SK-N-SH (cell line): ENCODE results near the gene ADAMTSL5. TPM values are rescaled to one million over a fixed set of nuclear protein-coding genes. Genes with fewer than 3 reads are reported as not detected.

ENCODE experiments used
- CTCF ChIA-PET: fragments of 300-600, 350-600 bp; formaldehyde crosslinking; extraction: SDS; loops from one replicate; lab custom pipeline; 2021; lab: Yijun Ruan, JAX
- POLR2A ChIA-PET: fragments of 350-600 bp; sonication (Branson Sonifier 250); formaldehyde crosslinking; extraction: SDS; loops from one replicate; lab custom pipeline; 2020; ENCODE audit warnings: antibody characterized with exemption, inconsistent platforms; lab: Yijun Ruan, JAX
- DNase-seq: peaks from one replicate; pipeline ENCODE4 v3.0.0; 2012
- H2AFZ ChIP-seq: fragments of 200-600 bp; sonication (generic); 2 replicates; pipeline ENCODE4 v1.8.1; 2016; ENCODE audit warnings: antibody characterized with exemption, mild to moderate bottlenecking, low read depth
- H3F3A ChIP-seq: fragments of 200-600 bp; sonication (generic); replicated peaks from 2 replicates; pipeline ENCODE3; 2016; ENCODE audit warnings: antibody characterized with exemption, mild to moderate bottlenecking; ENCODE audit not compliant: insufficient read depth
- H3K27ac ChIP-seq, 2 experiments: fragments of 200-500 bp in 1 of 2; fragments of 200-600 bp in 1 of 2; sonication (Bioruptor generic) in 1 of 2; sonication (generic), shearing (Covaris generic) in 1 of 2; 2 replicates each; pipeline versions ENCODE4 v1.5.1 to v1.6.1; 2014 to 2016; ENCODE audit warnings: low read depth in 2 of 2, inconsistent platforms in 1 of 2, low read length in 1 of 2, mild to moderate bottlenecking in 1 of 2, mixed read lengths in 1 of 2
- H3K27me3 ChIP-seq: fragments of 200-600 bp; sonication (generic), shearing (Covaris generic); 2 replicates; pipeline ENCODE4 v1.6.1; 2016; ENCODE audit warnings: mixed run types; ENCODE audit not compliant: insufficient read depth
- H3K36me3 ChIP-seq, 2 experiments: fragments of 200-500 bp in 1 of 2; fragments of 200-600 bp in 1 of 2; sonication (Bioruptor generic) in 1 of 2; sonication (generic) in 1 of 2; replicated peaks in 1 of 2; 2 replicates each; pipeline versions ENCODE3 to v1.5.1; 2014 to 2016; ENCODE audit warnings: low read length in 1 of 2, mild to moderate bottlenecking in 1 of 2; ENCODE audit not compliant: insufficient read depth in 2 of 2, control insufficient read depth in 1 of 2
- H3K4me1 ChIP-seq, 2 experiments: fragments of 200-500 bp in 1 of 2; fragments of 200-600 bp in 1 of 2; sonication (Bioruptor generic) in 1 of 2; sonication (generic), shearing (Covaris generic) in 1 of 2; 2 replicates each; pipeline versions ENCODE4 v1.5.1 to v1.6.1; 2014 to 2016; ENCODE audit warnings: low read depth in 1 of 2, low read length in 1 of 2, mixed run types in 1 of 2; ENCODE audit not compliant: insufficient read depth in 2 of 2, control insufficient read depth in 1 of 2
- H3K4me2 ChIP-seq: fragments of 200-600 bp; sonication (generic), shearing (Covaris generic); 2 replicates; pipeline ENCODE4 v1.6.1; 2017; ENCODE audit warnings: mixed run types
- H3K4me3 ChIP-seq, 2 experiments: fragments of 200-500 bp in 1 of 2; fragments of 200-600 bp in 1 of 2; sonication (Bioruptor generic) in 1 of 2; sonication (generic), shearing (Covaris generic) in 1 of 2; 2 replicates each; pipeline versions ENCODE4 v1.5.1 to v1.8.1; 2014 to 2016; ENCODE audit warnings: low read depth in 2 of 2, inconsistent platforms in 1 of 2, low read length in 1 of 2, mild to moderate bottlenecking in 1 of 2, mixed read lengths in 1 of 2, moderate library complexity in 1 of 2
- H3K79me2 ChIP-seq: fragments of 200-600 bp; sonication (generic); 2 replicates; pipeline ENCODE4 v1.8.1; 2017; ENCODE audit warnings: mild to moderate bottlenecking; ENCODE audit not compliant: insufficient read depth
- H3K9ac ChIP-seq: fragments of 200-600 bp; sonication (generic); 2 replicates; pipeline ENCODE4 v1.6.1; 2017; ENCODE audit warnings: mixed run types
- H3K9me2 ChIP-seq: fragments of 200-600 bp; sonication (generic); 2 replicates; pipeline ENCODE4 v1.6.1; 2017; ENCODE audit warnings: mixed run types
- H3K9me3 ChIP-seq: fragments of 200-600 bp; sonication (generic); 2 replicates; pipeline ENCODE4 v1.6.1; 2017; ENCODE audit warnings: mixed run types, mild to moderate bottlenecking, moderate library complexity
- H4K20me1 ChIP-seq: fragments of 200-600 bp; sonication (generic); 2 replicates; pipeline ENCODE4 v1.6.1; 2017; ENCODE audit warnings: mild to moderate bottlenecking, mixed run types; ENCODE audit not compliant: insufficient read depth
- CTCF ChIP-seq: fragments of 200-600 bp; sonication (generic); IDR thresholded peaks from 2 replicates; pipeline ENCODE4 v1.6.1; 2017; ENCODE audit warnings: antibody characterized with exemption, mild to moderate bottlenecking, moderate library complexity
- ELF1 ChIP-seq: IDR thresholded peaks from 2 replicates; pipeline ENCODE4 v1.4.0; 2012
- EP300 ChIP-seq, 2 experiments: IDR thresholded peaks; 2 replicates each; pipeline versions ENCODE4 v1.4.0 to v1.6.1; 2012; ENCODE audit warnings: borderline replicate concordance in 1 of 2, low read depth in 1 of 2, low read length in 1 of 2
- EZH2phosphoT487 ChIP-seq: fragments of 200-600 bp; sonication (generic); IDR thresholded peaks from 2 replicates; pipeline ENCODE4 v1.6.1; 2017; ENCODE audit warnings: low read depth, mixed run types, mild to moderate bottlenecking, antibody characterized with exemption, moderate library complexity, borderline replicate concordance
- FOSL2 ChIP-seq: IDR thresholded peaks from 2 replicates; pipeline ENCODE4 v1.4.0; 2012; ENCODE audit warnings: low read depth, mild to moderate bottlenecking, moderate library complexity, borderline replicate concordance
- FOXJ3 ChIP-seq: sonication (generic); formaldehyde crosslinking; IDR thresholded peaks from 2 replicates; pipeline ENCODE4 v1.5.1; 2020; ENCODE audit warnings: mild to moderate bottlenecking, missing genetic modification reagents
- FOXM1 ChIP-seq: IDR thresholded peaks from 2 replicates; pipeline ENCODE4 v1.4.0; 2012; ENCODE audit warnings: low read depth, mild to moderate bottlenecking
- GABPA ChIP-seq: IDR thresholded peaks from 2 replicates; pipeline ENCODE4 v1.4.0; 2012; ENCODE audit warnings: low read depth, mild to moderate bottlenecking
- JUND ChIP-seq: IDR thresholded peaks from 2 replicates; pipeline ENCODE4 v1.4.0; 2012
- MAX ChIP-seq: IDR thresholded peaks from 2 replicates; pipeline ENCODE4 v1.4.0; 2012; ENCODE audit warnings: low read depth
- NFIC ChIP-seq: IDR thresholded peaks from 2 replicates; pipeline ENCODE4 v1.4.0; 2012; ENCODE audit warnings: borderline replicate concordance
- NRF1 ChIP-seq: IDR thresholded peaks from 2 replicates; pipeline ENCODE4 v1.6.1; 2012; ENCODE audit warnings: low read depth, mild to moderate bottlenecking, low read length
- PBX3 ChIP-seq: IDR thresholded peaks from 2 replicates; pipeline ENCODE4; 2012
- POLR2AphosphoS5 ChIP-seq: IDR thresholded peaks from 2 replicates; pipeline ENCODE4 v1.6.1; 2012; ENCODE audit warnings: low read depth, low read length
- RAD21 ChIP-seq: IDR thresholded peaks from 2 replicates; pipeline ENCODE4 v1.6.1; 2012; ENCODE audit warnings: mild to moderate bottlenecking, low read length
- SMC3 ChIP-seq: IDR thresholded peaks from 2 replicates; pipeline ENCODE4 v1.6.1; 2012; ENCODE audit warnings: low read depth, low read length, improper control_type of control experiment
- USF2 ChIP-seq: fragments of 150-350 bp; IDR thresholded peaks from 2 replicates; pipeline ENCODE4 v1.6.1; 2017; ENCODE audit warnings: antibody characterized with exemption, low read length, low read depth, borderline replicate concordance
- ZBTB33 ChIP-seq: IDR thresholded peaks from 2 replicates; pipeline ENCODE4 v1.4.0; 2012; ENCODE audit warnings: low read depth, borderline replicate concordance
- WGBS: methylation state at CpG from one replicate; pipeline ENCODE4 v1.1.6; 2017; ENCODE audit warnings: low lambda C conversion rate; 5-methylcytosine and 5-hydroxymethylcytosine counted together
- polyA plus RNA-seq, 3 experiments: library from polyadenylated mRNA; depleted of rRNA; stranded (reverse); fragments of >200 nt; gene quantifications; 2 replicates each; pipeline ENCODE4 v1.2.3, GENCODE V29; 2012

ADAMTSL5 gene
- 5.7 and 6.3 TPM in 2 replicates for polyA plus RNA-seq (2012; rRNA removed)
- 2.8 and 3.8 TPM in 2 replicates for polyA plus RNA-seq (2012; cell fraction: cytosol; rRNA removed)
- polyA plus RNA-seq (2012; cell fraction: nucleus; rRNA removed) = 26.7 and 27.1 TPM in 2 replicates

GRCh38 chr19:1512671-1513498 lies at the start of gene ADAMTSL5:
TSS of gene ADAMTSL5 (minus strand) at chr19:1513019. CDS start at chr19:1510943, 2,076 bp downstream.
- Histone ChIP-seq H4K20me1 (no peaks in the 10 kb centered on the region), H3K27ac (no peak within 1 kb of the TSS), H3K27me3 (no peaks in the 10 kb centered on the region), H3K79me2 (no peaks in the 10 kb centered on the region), H3F3A (peaks cover 20% of the 10 kb centered on the region), H3K9me2 (no peaks in the 10 kb centered on the region), H2AFZ (peak within 1 kb of the TSS; percentile 78), H3K9me3 (no peaks in the 10 kb centered on the region), H3K4me3 (peak within 1 kb of the TSS; percentile 52 to 65), H3K4me2 (peak within 1 kb of the TSS; percentile 87), H3K9ac (peak within 1 kb of the TSS; percentile 73), H3K36me3 (no peaks in the 10 kb centered on the region), H3K4me1 (peaks cover 0 to 3% of the 10 kb centered on the region in 2 experiments; a peak in 1 of 4 replicates)
- peak; percentile 68 for DNase-seq
- no peak for TF ChIP-seq EP300 (IDR thresholded peaks at IDR 0.05; ENCODE audit: borderline replicate concordance in 1 of 2, low read depth in 1 of 2, low read length in 1 of 2)
- no peak for TF ChIP-seq FOXM1
- no peak for TF ChIP-seq JUND
- no peak for TF ChIP-seq NRF1
- peak; percentile 28; the same call in 1 of the 2 replicates for TF ChIP-seq POLR2AphosphoS5
- TF ChIP-seq FOSL2 = no peak
- peak; percentile 39; the same call in 1 of the 2 replicates for TF ChIP-seq GABPA
- TF ChIP-seq USF2 = no peak
- no peak for TF ChIP-seq FOXJ3 (CRISPR knock-in tag)
- no peak for TF ChIP-seq CTCF
- no peak for TF ChIP-seq SMC3
- TF ChIP-seq EZH2phosphoT487 = no peak
- no peak for TF ChIP-seq ELF1
- no peak for TF ChIP-seq PBX3
- no peak for TF ChIP-seq NFIC
- no peak for TF ChIP-seq ZBTB33
- no peak for TF ChIP-seq RAD21
- no peak for TF ChIP-seq MAX
- POLR2A ChIA-PET = interaction anchor here (1.2 kb wide), 1 partner anchor 142 kb away, joined by 3 read pairs; no protein-coding TSS in a partner anchor
- WGBS = 10% methylated on average over 1 of the region's 78 CpGs
- CTCF ChIA-PET = interaction anchor here (1.3 kb wide), 1 partner anchor 9 kb away, joined by 4 read pairs; no protein-coding TSS in a partner anchor
